ENCODE data around the gene SULT1B1. TPM values are rescaled to one million over a fixed set of nuclear protein-coding genes. Genes with fewer than 3 reads are reported as not detected.

The SULT1B1 gene
- total and polyA plus RNA-seq, 10 of the 15 experiments (the other 5 are each of a cell fraction or from before 2014, with no cell fraction given) = 0.01 to 0.05 (median 0.01) TPM; not detected in 7

DNA sequence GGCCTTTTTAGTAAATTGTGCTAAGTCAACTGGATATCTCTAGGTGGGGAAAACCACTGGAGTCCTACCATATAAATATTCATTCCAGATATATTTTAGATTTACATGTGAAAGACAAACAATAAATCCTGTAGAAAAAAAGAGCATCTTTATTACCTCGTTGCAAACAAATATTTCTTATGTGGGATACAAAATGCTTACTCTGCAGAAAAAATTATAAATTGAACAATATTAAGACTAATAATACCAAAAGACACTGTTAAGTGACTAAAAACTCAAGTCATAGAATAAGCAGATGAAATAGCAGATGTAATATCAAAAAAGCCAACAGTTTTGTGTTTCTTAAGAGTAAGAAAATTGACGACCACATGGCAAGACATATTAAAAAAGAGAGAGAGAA is 43.8 kb downstream of the SULT1B1 start (continued):
- TF ChIP-seq, protein P1, sequence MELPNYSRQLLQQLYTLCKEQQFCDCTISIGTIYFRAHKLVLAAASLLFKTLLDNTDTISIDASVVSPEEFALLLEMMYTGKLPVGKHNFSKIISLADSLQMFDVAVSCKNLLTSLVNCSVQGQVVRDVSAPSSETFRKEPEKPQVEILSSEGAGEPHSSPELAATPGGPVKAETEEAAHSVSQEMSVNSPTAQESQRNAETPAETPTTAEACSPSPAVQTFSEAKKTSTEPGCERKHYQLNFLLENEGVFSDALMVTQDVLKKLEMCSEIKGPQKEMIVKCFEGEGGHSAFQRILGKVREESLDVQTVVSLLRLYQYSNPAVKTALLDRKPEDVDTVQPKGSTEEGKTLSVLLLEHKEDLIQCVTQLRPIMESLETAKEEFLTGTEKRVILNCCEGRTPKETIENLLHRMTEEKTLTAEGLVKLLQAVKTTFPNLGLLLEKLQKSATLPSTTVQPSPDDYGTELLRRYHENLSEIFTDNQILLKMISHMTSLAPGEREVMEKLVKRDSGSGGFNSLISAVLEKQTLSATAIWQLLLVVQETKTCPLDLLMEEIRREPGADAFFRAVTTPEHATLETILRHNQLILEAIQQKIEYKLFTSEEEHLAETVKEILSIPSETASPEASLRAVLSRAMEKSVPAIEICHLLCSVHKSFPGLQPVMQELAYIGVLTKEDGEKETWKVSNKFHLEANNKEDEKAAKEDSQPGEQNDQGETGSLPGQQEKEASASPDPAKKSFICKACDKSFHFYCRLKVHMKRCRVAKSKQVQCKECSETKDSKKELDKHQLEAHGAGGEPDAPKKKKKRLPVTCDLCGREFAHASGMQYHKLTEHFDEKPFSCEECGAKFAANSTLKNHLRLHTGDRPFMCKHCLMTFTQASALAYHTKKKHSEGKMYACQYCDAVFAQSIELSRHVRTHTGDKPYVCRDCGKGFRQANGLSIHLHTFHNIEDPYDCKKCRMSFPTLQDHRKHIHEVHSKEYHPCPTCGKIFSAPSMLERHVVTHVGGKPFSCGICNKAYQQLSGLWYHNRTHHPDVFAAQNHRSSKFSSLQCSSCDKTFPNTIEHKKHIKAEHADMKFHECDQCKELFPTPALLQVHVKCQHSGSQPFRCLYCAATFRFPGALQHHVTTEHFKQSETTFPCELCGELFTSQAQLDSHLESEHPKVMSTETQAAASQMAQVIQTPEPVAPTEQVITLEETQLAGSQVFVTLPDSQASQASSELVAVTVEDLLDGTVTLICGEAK (IDR thresholded peaks at IDR 0.05; ENCODE audit: borderline replicate concordance) = no peak
- TF ChIP-seq NFYB (IDR thresholded peaks at IDR 0.05; ENCODE audit: insufficient read depth, low read depth, low read length) (no peak), RCOR1 (conservative IDR thresholded peaks at IDR 0.05; ENCODE audit: low read depth, low read length) (no peak), KLF5 (IDR thresholded peaks at IDR 0.05; ENCODE audit: partially characterized antibody) (no peak), DPF2 (IDR thresholded peaks at IDR 0.05) (no peak)
- TF ChIP-seq, protein P2, sequence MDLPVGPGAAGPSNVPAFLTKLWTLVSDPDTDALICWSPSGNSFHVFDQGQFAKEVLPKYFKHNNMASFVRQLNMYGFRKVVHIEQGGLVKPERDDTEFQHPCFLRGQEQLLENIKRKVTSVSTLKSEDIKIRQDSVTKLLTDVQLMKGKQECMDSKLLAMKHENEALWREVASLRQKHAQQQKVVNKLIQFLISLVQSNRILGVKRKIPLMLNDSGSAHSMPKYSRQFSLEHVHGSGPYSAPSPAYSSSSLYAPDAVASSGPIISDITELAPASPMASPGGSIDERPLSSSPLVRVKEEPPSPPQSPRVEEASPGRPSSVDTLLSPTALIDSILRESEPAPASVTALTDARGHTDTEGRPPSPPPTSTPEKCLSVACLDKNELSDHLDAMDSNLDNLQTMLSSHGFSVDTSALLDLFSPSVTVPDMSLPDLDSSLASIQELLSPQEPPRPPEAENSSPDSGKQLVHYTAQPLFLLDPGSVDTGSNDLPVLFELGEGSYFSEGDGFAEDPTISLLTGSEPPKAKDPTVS (IDR thresholded peaks at IDR 0.05; ENCODE audit: low read depth, low read length) = no peak

DNA sequence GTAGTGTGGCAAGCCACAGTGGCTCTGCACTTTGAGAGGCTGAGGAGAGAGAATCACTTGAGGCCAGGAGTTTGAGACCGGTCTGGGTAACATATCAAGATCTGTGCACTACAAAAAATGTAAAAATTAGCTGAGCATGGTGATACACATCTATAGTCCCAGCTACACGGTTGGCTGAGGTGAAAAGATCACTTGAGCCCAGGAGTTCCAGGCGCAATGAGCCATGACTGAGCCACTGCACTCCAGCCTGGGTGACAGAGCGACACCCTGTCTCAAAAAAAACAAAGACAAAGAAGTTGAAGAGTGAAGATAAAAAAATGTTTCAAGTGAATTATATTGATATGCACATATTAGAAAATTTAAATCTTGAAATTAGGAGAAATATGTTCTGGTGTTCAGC is 46.3 kb downstream of the SULT1B1 start:
- H4K20me1 ChIP-seq (ENCODE audit: control insufficient read depth, insufficient read depth) = no peaks in the 10 kb centered on the region
- intact Hi-C loops (cut with micrococcal nuclease; ENCODE audit: unreplicated experiment) = no loop called here
- DNase-seq (ENCODE audit: low read depth, low spot score) = no peak
- no peaks in the 10 kb centered on the region for H3K79me2 ChIP-seq (ENCODE audit: control insufficient read depth, insufficient read depth, low read length)
- FAIRE-seq = no peak
- in situ Hi-C loops (cut with MboI) = no loop called here
- SMC1A ChIA-PET (ENCODE audit: uncharacterized antibody, unreplicated experiment) = no interaction called here
- H3K4me3 ChIP-seq = no peak overlapping the region
- ATAC-seq = no peak
- POLR2A ChIA-PET = no interaction called here
- H2AFZ ChIP-seq (ENCODE audit: control insufficient read depth, low read depth, low read length) = no peak overlapping the region
- RAD21 ChIA-PET (ENCODE audit: unreplicated experiment) = no interaction called here
- no peaks in the 10 kb centered on the region for H3K9me3 ChIP-seq (replicated peaks; ENCODE audit: control insufficient read depth, insufficient read depth, low read length)
- H3K27me3 ChIP-seq (replicated peaks in 1 of 2; ENCODE audit: control insufficient read depth in 2 of 2, insufficient read depth in 2 of 2, low read length in 1 of 2) = no peaks in the 10 kb centered on the region; a peak in 1 of 4 replicates
- no peak overlapping the region for H3K4me2 ChIP-seq (ENCODE audit: control insufficient read depth, insufficient read depth)
- no TSS peak for BruUV-seq (replicated peaks)
- H3K9ac ChIP-seq (ENCODE audit: control insufficient read depth, insufficient read depth, low read length) = no peak overlapping the region
- H3K36me3 ChIP-seq (ENCODE audit: control insufficient read depth in 2 of 2, insufficient read depth in 2 of 2, low read length in 1 of 2) = no peaks in the 10 kb centered on the region
- CTCF ChIA-PET = no interaction called here
- H3K4me1 ChIP-seq (ENCODE audit: control insufficient read depth, insufficient read depth, low read length) = no peaks in the 10 kb centered on the region
- 31% methylated on average over 4 of the region's 4 CpGs for WGBS (ENCODE audit: insufficient coverage, insufficient replicate concordance, low lambda C conversion rate, missing lambda C conversion rate)
- no peak overlapping the region for H3K27ac ChIP-seq (ENCODE audit: control insufficient read depth, insufficient read depth)
- TF ChIP-seq ZNF384 (IDR thresholded peaks at IDR 0.05; ENCODE audit: borderline replicate concordance, low read depth, low read length) (no peak), MEF2B (IDR thresholded peaks at IDR 0.05; ENCODE audit: partially characterized antibody, poor library complexity, severe bottlenecking) (no peak), TCF12 (IDR thresholded peaks at IDR 0.05; ENCODE audit: low read depth, low read length) (no peak), SPI1 (IDR thresholded peaks at IDR 0.05; ENCODE audit: borderline replicate concordance, insufficient read depth, low read depth, low read length) (no peak), SMARCA5 (IDR thresholded peaks at IDR 0.05) (no peak), MYC (IDR thresholded peaks at IDR 0.05; ENCODE audit: insufficient read depth, insufficient read length, insufficient replicate concordance, low read length, severe bottlenecking) (no peak), FOXM1 (IDR thresholded peaks at IDR 0.05; ENCODE audit: low read depth, low read length) (no peak), PML (IDR thresholded peaks at IDR 0.05; ENCODE audit: low read length) (no peak)
- TF ChIP-seq, protein P3, sequence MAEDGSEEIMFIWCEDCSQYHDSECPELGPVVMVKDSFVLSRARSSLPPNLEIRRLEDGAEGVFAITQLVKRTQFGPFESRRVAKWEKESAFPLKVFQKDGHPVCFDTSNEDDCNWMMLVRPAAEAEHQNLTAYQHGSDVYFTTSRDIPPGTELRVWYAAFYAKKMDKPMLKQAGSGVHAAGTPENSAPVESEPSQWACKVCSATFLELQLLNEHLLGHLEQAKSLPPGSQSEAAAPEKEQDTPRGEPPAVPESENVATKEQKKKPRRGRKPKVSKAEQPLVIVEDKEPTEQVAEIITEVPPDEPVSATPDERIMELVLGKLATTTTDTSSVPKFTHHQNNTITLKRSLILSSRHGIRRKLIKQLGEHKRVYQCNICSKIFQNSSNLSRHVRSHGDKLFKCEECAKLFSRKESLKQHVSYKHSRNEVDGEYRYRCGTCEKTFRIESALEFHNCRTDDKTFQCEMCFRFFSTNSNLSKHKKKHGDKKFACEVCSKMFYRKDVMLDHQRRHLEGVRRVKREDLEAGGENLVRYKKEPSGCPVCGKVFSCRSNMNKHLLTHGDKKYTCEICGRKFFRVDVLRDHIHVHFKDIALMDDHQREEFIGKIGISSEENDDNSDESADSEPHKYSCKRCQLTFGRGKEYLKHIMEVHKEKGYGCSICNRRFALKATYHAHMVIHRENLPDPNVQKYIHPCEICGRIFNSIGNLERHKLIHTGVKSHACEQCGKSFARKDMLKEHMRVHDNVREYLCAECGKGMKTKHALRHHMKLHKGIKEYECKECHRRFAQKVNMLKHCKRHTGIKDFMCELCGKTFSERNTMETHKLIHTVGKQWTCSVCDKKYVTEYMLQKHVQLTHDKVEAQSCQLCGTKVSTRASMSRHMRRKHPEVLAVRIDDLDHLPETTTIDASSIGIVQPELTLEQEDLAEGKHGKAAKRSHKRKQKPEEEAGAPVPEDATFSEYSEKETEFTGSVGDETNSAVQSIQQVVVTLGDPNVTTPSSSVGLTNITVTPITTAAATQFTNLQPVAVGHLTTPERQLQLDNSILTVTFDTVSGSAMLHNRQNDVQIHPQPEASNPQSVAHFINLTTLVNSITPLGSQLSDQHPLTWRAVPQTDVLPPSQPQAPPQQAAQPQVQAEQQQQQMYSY (CRISPR knock-in tag; IDR thresholded peaks at IDR 0.05) = no peak
